Activated CD4-positive, alpha-beta T cell treated with anti-CD3 and anti-CD28 coated beads, Interleukin-2, amount 10 ng/mL, durations not matched to agents 7 days and 5 days (primary cell): ENCODE measurements around the gene CKS1B. TPM values are rescaled to one million over a fixed set of nuclear protein-coding genes. Genes with fewer than 3 reads are reported as not detected.
A peak's percentile ranks its signal among the peaks of the same experiment; 100 is the strongest.

Experiments used
- CTCF ChIA-PET: fragments of 350-600 bp; sonication (Branson Sonifier 250); formaldehyde crosslinking; loops from one replicate; lab custom pipeline; 2021; ENCODE audit warnings: antibody characterized with exemption; lab: Charles Lee
- POLR2A ChIA-PET: fragments of 350-600 bp; sonication (Branson Sonifier 250); formaldehyde crosslinking; loops from one replicate; lab custom pipeline; 2021; ENCODE audit warnings: antibody characterized with exemption; lab: Charles Lee
- DNase-seq: peaks from one replicate; pipeline ENCODE4 v3.0.0-alpha.2; 2020
- H3K27ac Mint-ChIP-seq: one replicate; pipeline ENCODE4 v1.8.0; 2021; ENCODE audit warnings: mild to moderate bottlenecking, moderate library complexity, mixed read lengths
- H3K27me3 Mint-ChIP-seq: one replicate; pipeline ENCODE4 v1.8.0; 2021; ENCODE audit warnings: mixed read lengths
- H3K36me3 Mint-ChIP-seq: one replicate; pipeline ENCODE4 v1.8.0; 2021; ENCODE audit warnings: low read depth, mixed read lengths
- H3K4me1 Mint-ChIP-seq: one replicate; pipeline ENCODE4 v1.8.0; 2021; ENCODE audit warnings: mixed read lengths
- H3K4me3 Mint-ChIP-seq: one replicate; pipeline ENCODE4 v1.8.0; 2021; ENCODE audit warnings: mild to moderate bottlenecking, moderate library complexity, mixed read lengths
- H3K9me3 Mint-ChIP-seq: one replicate; pipeline ENCODE4 v1.8.0; 2021; ENCODE audit warnings: mixed read lengths
- total RNA-seq, 2 experiments: library from RNA; stranded (reverse); gene quantifications; one replicate each; pipeline ENCODE4 v1.2.3, GENCODE V29; 2021

CKS1B gene
- 100 to 1,000 TPM; 147 to 157 TPM for total RNA-seq

DNA sequence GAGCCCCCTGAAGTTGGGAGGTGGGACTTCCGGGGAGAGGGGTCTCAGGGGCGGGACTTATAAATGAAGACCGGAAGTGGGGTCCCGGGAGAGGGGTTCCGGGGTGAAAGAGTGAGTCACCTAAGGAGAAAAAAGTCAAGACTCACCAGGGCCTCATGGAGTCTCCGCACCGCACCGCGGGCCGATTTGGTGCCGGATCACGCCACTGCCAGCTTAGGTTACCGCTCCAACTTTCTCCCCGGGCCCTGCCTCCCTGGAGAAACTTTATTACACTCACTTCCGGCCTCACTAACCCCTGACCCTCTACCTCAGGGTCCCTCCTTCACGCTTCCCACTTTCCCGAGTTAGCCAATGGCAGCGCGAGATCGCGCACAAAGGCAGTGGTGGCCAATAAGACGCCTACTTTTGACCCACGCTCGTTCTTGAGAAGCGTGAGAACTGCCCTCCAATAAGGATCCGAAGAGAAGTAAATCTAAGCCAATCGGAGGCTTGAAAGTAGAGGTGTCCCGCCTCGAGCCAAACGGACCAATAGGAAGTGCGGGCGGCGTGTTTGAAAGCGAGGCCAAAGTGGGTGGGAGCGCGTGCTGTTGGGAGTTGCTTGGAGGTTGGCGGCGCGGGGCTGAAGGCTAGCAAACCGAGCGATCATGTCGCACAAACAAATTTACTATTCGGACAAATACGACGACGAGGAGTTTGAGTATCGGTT is at the start of gene CKS1B:
CKS1B (plus strand) TSS at position 580 of the 706 bp plus-strand sequence; CDS start at position 645, 65 bp downstream.
- Mint-ChIP-seq H3K27me3 (no peaks in the 10 kb centered on the region), H3K27ac (no peak within 1 kb of the TSS), H3K4me1 (peaks cover 40% of the 10 kb centered on the region), H3K36me3 (peaks cover 33% of the 10 kb centered on the region), H3K4me3 (no peak within 1 kb of the TSS), H3K9me3 (no peaks in the 10 kb centered on the region)
- ChIA-PET CTCF (interaction anchor here (0.8 to 6.4 kb wide), 15 partner anchors 9 to 247 kb away, joined by 3 to 26 read pairs (median 5); partner anchors contain the start of genes FLAD1, KRTCAP2, PBXIP1 and PMVK), POLR2A (interaction anchor here (0.6 to 1.6 kb wide), 4 partner anchors 13 to 375 kb away, joined by 3 to 6 read pairs (median 4); partner anchors contain the start of gene PYGO2)
- DNase-seq = peak; percentile 98

DNA sequence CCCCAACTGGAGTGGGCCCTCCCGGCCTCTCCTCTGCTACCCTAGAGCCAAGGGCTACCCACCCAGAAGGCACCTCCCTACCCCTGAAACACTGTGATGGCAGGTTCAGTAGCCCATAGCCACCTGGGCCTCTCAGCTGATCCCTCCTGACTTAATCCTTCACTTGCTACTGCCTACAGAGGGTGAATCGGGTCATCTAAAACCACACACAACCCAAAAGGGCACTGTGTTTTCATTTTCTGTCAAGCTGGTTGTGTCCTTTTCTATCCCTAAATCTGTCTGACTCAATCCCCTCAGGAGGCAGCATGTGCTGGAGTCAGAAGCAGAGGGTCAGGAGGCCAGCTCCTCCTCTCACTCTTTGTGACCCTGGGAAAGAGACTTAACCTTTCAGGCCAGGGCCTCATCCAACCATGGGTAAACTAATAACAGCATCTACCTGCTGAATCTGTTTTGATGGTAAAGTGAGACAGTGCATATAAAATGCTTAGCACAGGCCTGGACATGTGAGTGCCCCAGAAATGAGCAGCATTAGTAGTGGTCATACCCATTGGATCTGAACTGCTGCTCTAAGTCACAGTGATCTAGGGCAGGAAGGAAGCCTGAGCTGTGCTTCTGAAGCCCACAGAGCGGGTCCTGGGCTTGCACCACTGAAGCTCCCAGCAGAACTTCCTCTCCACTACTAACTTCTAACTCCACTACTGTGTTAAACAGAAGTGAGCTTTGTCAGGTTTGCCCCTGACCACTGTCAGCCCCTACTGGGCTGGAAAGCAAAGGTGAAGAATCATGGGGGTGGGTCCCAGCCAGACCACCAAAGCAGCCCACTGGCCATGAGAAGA is 48.9 kb upstream of the CKS1B start:
- POLR2A ChIA-PET = no interaction called here
- CTCF ChIA-PET = interaction anchor here (0.6 to 1.1 kb wide), 4 partner anchors 10 to 74 kb away, joined by 3 to 5 read pairs (median 3); partner anchors contain the start of gene PMVK
- Mint-ChIP-seq H3K36me3 (peaks cover 51% of the 10 kb centered on the region), H3K4me3 (no peak overlapping the region), H3K4me1 (peaks cover 21% of the 10 kb centered on the region), H3K9me3 (no peaks in the 10 kb centered on the region), H3K27me3 (no peaks in the 10 kb centered on the region), H3K27ac (peak overlapping the region; percentile 73)
- no peak for DNase-seq

DNA sequence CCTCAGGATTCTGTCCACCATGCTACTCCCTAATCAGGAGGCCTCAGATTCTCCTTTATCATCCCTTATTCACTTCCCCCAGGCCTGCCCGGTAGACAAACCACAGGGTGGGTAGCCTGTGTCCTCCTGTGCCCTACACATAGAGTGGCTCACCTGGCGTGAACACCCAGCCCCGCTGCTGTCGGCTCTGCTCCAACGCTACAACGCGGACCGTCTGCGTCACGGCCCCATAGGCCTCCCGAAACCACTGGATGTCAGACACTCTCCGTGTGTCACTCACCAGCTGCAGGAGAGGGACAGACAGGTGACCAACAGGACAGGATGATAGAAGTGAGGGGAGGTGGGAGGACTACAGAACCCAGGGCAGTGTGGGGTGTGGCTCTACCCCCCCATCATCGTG is 48.3 kb upstream of the CKS1B start:
- Mint-ChIP-seq H3K9me3 (no peaks in the 10 kb centered on the region), H3K36me3 (peaks cover 51% of the 10 kb centered on the region), H3K27ac (no peak overlapping the region), H3K4me1 (peaks cover 21% of the 10 kb centered on the region), H3K4me3 (no peak overlapping the region), H3K27me3 (no peaks in the 10 kb centered on the region)
- DNase-seq = no peak
- CTCF ChIA-PET = interaction anchor here (1.1 to 1.8 kb wide), 2 partner anchors 10 kb away, joined by 5 to 6 read pairs; partner anchors contain the start of gene PMVK
- POLR2A ChIA-PET = no interaction called here

DNA sequence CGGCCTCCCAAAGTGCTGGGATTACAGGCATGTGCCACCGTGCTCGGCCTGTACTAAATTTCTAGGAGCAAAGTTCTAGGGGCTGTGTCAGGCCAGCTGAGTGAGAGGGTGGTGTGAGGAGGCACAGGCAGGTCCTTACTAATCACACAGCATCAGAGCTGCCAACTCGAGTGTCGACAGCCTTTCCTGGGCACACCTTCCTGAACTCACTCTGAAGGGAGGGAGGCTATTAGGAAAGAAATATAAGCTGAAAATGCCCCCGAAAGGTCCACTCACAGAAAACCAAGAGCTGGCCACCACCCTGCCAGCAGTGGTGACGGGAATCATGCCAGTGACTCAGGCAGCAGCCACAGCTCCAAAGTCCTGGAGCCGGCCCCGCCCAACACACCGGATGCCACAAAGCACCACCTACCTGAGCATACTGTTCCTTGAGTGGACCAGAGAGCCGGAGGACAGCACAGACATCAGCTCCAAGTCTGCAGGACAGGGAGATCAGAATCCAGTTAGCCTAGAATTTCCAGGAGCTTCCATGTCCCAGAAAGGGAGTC is 42.5 kb upstream of the CKS1B start:
- Mint-ChIP-seq H3K9me3 (no peaks in the 10 kb centered on the region), H3K27me3 (no peaks in the 10 kb centered on the region)
- POLR2A ChIA-PET = no interaction called here

DNA sequence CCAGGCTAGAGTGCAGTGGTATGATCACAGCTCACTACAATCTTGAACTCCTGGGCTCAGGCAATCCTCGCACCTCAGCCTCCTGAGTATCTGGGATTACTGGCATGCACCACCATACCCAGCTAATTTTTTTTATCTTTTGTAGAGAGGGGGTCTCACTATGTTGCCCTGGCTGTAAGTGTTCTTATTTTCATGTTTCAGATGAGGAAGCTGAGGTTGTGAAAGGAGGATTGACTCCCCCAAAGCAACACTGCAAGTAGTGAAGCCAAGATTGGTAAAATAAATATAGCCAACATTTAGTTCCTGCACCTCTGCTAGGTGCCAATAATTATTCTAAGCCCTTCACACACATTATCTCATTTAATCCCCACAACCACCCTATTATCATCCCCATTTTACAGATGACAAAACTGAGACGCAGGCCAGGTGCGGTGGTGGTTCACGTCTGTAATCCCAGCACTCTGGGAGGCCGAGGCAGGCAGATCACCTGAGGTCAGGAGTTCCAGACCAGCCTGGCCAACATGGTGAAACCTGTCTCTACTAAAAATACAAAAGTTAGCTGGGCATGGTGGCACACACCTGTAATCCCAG is 40.0 kb upstream of the CKS1B start:
- no peaks in the 10 kb centered on the region for H3K9me3 Mint-ChIP-seq
- ChIA-PET CTCF (interaction anchor here (1.2 to 1.3 kb wide), 3 partner anchors 13 to 388 kb away, joined by 3 read pairs; no protein-coding TSS in a partner anchor), POLR2A (no interaction called here)
- DNase-seq = no peak
- no peak overlapping the region for H3K27ac Mint-ChIP-seq
- H3K4me1 Mint-ChIP-seq = peaks cover 40% of the 10 kb centered on the region
- H3K27me3 Mint-ChIP-seq = no peaks in the 10 kb centered on the region
- peaks cover 7% of the 10 kb centered on the region for H3K36me3 Mint-ChIP-seq
- H3K4me3 Mint-ChIP-seq = no peak overlapping the region

More for the DNA sequence above, 42.5 kb upstream of the CKS1B start:
- Mint-ChIP-seq H3K4me3 (no peak overlapping the region), H3K27ac (no peak overlapping the region), H3K36me3 (peaks cover 24% of the 10 kb centered on the region), H3K4me1 (peaks cover 25% of the 10 kb centered on the region)
- no peak for DNase-seq
- CTCF ChIA-PET = interaction anchor here (0.9 kb wide), 1 partner anchor 10 kb away, joined by 3 read pairs; no protein-coding TSS in a partner anchor

DNA sequence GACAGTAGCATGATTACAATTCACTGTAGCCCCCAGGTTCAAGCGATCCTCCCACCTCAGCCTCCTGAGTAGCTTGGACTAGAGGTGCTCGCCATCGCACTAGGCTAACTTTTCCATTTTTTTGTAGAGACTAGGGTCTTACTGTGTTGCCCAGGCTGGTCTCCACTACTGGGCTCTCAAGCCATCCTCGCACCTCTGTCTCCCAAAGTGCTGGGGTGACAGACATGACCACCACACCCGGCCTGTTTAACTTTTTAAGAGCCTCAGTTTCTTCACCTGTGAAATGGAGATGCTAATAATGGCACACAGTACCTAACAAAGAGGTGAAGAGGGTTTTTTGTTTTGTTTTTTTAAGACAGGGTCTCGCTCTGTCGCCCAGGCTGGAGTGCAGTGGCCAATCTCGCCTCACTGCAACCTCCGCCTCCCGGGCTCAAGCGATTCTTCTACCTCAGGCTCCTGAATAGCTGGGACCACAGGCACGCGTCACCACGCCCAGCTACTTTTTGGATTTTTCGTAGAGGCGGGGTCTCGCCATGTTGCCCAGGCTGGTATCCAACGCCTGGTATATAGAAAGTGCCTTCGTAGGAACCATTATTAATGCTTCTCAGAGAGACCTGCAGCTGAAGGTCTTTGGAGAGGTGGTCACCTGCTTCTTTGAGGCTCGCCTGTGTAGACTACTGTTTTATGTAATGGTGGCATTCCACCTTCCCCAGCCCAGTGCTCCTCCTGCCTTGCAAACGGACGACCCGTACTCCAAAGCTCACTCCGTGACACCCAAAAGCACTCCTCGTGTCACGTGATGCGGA is 38.5 kb upstream of the CKS1B start:
- DNase-seq = no peak
- POLR2A ChIA-PET = interaction anchor here (0.9 to 1.0 kb wide), 2 partner anchors 19 to 368 kb away, joined by 3 read pairs; partner anchors contain the start of gene CHRNB2
- Mint-ChIP-seq H3K36me3 (peaks cover 5% of the 10 kb centered on the region), H3K9me3 (no peaks in the 10 kb centered on the region), H3K4me1 (peaks cover 51% of the 10 kb centered on the region), H3K4me3 (peak overlapping the region; percentile 96), H3K27ac (peak overlapping the region; percentile 98), H3K27me3 (no peaks in the 10 kb centered on the region)
- CTCF ChIA-PET = interaction anchor here (0.5 to 2.1 kb wide), 24 partner anchors 9 to 510 kb away, joined by 3 to 8 read pairs (median 4); partner anchors contain the start of genes FLAD1, KRTCAP2, PBXIP1 and PYGO2

DNA sequence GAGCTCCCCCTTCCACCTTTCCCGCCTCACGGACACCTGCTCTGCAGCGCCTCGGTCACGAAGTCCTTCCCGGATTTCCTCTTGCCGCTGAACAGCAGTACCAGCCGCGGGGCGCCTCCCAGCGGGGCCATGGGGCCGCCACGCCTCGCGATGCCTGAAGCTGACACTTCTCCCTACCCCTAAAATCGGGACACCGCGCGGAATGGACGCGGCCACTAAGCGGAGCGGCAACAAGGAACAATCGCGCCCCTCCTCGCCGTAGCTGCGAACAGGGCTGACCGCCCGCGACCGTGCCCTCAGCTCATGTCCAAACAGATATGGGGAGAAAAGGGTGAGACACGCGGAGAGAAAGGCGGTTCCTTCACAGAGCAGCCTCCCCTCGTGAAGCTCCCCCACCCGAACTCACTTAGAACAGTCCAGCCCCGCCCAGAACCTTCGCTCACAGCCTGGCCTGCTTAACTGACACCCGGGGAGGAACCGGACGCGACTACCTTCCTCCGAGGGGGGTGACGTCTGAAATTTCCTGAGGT is 37.9 kb upstream of the CKS1B start, which contains the start of gene PMVK:
PMVK (minus strand) TSS at position 165 of the 530 bp plus-strand sequence; CDS start at position 131, 34 bp downstream.
- DNase-seq = peak; percentile 97
- Mint-ChIP-seq H3K27me3 (no peaks in the 10 kb centered on the region), H3K27ac (peak within 1 kb of the TSS; percentile 98), H3K9me3 (no peaks in the 10 kb centered on the region), H3K36me3 (peaks cover 5% of the 10 kb centered on the region), H3K4me3 (peak within 1 kb of the TSS; percentile 96), H3K4me1 (peaks cover 58% of the 10 kb centered on the region)
- POLR2A ChIA-PET = interaction anchor here (0.9 to 1.0 kb wide), 2 partner anchors 18 to 369 kb away, joined by 3 read pairs; partner anchors contain the start of gene CHRNB2
- CTCF ChIA-PET = interaction anchor here (0.7 to 2.1 kb wide), 22 partner anchors 9 to 377 kb away, joined by 3 to 8 read pairs (median 4); partner anchors contain the start of genes FLAD1, KRTCAP2, PBXIP1 and PYGO2

DNA sequence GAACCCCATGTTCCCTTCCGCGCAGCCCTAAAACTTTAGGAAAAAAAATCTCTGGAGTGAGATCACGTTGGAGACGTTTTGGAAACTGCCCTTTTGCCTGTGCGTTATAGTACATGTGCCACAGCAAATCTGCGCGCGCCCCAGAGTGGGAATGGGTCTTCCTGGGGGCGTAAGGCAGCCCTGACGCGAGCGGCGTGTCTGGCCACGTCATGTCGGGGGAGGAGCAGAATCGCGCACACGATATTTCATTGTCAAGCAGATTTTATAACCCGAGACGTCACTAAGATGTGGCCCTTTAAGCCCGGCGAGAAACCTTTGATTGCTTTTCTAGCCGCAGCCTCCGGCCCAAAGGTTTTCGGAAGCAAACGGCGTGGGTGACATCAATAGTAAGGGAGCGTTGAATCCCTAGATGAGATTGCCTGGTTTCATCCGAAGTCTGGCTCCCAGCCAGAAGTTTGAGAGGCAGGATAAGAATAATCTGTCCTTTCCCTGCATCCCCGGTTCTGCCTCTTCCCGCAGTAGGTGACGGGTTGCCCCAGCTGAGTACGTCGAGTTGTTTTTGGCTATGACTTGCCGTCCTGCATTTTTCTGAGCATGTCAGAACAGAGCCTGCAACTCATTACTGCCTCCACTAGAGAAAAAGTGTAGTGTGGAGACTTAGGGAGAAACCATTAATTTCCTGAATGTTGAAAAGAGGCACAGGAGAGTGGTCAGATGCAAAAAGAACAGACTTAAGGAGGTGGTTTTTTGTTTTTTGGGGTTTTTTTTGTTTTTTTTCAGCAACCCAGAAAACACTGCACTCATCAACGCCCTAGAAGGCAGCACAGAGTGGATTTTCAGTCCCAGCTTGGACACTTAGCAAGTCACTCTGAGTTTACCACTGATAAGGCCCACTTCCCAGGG is 37.1 kb upstream of the CKS1B start:
- H3K9me3 Mint-ChIP-seq = no peaks in the 10 kb centered on the region
- CTCF ChIA-PET = interaction anchor here (0.9 to 2.1 kb wide), 17 partner anchors 9 to 378 kb away, joined by 3 to 8 read pairs (median 4); partner anchors contain the start of genes ADAM15, FLAD1, PBXIP1 and PYGO2
- H3K4me1 Mint-ChIP-seq = peaks cover 65% of the 10 kb centered on the region
- DNase-seq = peak; percentile 92
- no peaks in the 10 kb centered on the region for H3K27me3 Mint-ChIP-seq
- peak overlapping the region; percentile 96 for H3K4me3 Mint-ChIP-seq
- H3K27ac Mint-ChIP-seq = peak overlapping the region; percentile 98
- H3K36me3 Mint-ChIP-seq = peaks cover 5% of the 10 kb centered on the region
- POLR2A ChIA-PET = interaction anchor here (1.0 kb wide), 1 partner anchor 17 kb away, joined by 3 read pairs; no protein-coding TSS in a partner anchor

DNA sequence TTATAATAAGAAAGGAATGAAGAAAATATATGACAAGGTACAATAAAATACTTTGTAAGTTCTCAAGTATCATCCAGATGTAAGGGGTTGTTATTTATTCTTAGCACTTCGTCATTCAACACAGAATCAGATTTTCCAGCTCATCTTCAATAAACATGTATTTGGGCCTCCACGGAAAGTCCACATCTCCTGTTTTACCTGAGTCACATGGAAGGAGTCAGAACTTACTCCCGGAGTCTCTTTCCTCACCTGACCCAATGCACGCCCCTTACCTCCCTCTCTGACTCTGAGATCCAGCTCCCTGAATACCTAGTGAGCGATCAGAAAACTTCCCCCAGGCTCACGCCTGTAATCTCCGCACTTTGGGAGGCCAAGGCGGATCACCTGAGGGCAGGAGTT is 36.5 kb upstream of the CKS1B start:
- Mint-ChIP-seq H3K9me3 (no peaks in the 10 kb centered on the region), H3K36me3 (peaks cover 7% of the 10 kb centered on the region), H3K27me3 (no peaks in the 10 kb centered on the region), H3K27ac (peak overlapping the region; percentile 98), H3K4me1 (peaks cover 71% of the 10 kb centered on the region), H3K4me3 (peak overlapping the region; percentile 96)
- POLR2A ChIA-PET = no interaction called here
- no peak for DNase-seq
- CTCF ChIA-PET = interaction anchor here (1.3 to 2.1 kb wide), 2 partner anchors 8 to 113 kb away, joined by 3 to 6 read pairs; partner anchors contain the start of gene ADAM15
